ENCODE results near the gene CD93. TPM values are rescaled to one million over a fixed set of nuclear protein-coding genes. Genes with fewer than 3 reads are reported as not detected.

Gene CD93
- total and polyA plus RNA-seq, 2 of the 8 experiments (the other 6 are each of a cell fraction or from before 2014, with no cell fraction given): under 0.01 to 0.07 TPM

- Histone ChIP-seq H3K14ac (ENCODE audit: insufficient read length) (no peak overlapping the region), H3K27ac (ENCODE audit: low read depth, low read length) (no peak overlapping the region), H3K23ac (ENCODE audit: insufficient read length) (no peak overlapping the region), H3K4me3 (ENCODE audit: extremely low read depth in 1 of 4, insufficient read depth in 2 of 4, low read depth in 3 of 4, low read length in 4 of 4) (no peak overlapping the region), H3K23me2 (ENCODE audit: low read depth, low read length) (no peaks in the 10 kb centered on the region; the same call in 1 of the 2 replicates), H2BK15ac (ENCODE audit: low read length) (no peak overlapping the region), H3K56ac (replicated peaks; ENCODE audit: insufficient read length, low read depth, low read length) (no peak overlapping the region), H3K27me3 (replicated peaks in 1 of 4; ENCODE audit: control insufficient read depth in 3 of 4, extremely low read depth in 1 of 4, insufficient read depth in 3 of 4, low read length in 3 of 4) (no peaks in the 10 kb centered on the region), H4K20me1 (replicated peaks in 1 of 2; ENCODE audit: control insufficient read depth in 1 of 2, insufficient read depth in 2 of 2, low read length in 2 of 2) (no peaks in the 10 kb centered on the region), H2BK20ac (ENCODE audit: low read length) (no peak overlapping the region), H3K79me1 (ENCODE audit: low read depth, low read length) (no peaks in the 10 kb centered on the region), H3K36me3 (ENCODE audit: control insufficient read depth in 2 of 4, insufficient read depth in 4 of 4, low read length in 3 of 4) (no peaks in the 10 kb centered on the region), H4K91ac (replicated peaks; ENCODE audit: insufficient read length, low read length) (no peak overlapping the region), H3K18ac (ENCODE audit: extremely low read depth, low read length) (no peak overlapping the region), H2AFZ (ENCODE audit: low read length) (no peak overlapping the region), H3K4me1 (replicated peaks in 1 of 4; ENCODE audit: control insufficient read depth in 3 of 4, insufficient read depth in 4 of 4, low read length in 3 of 4) (peaks cover 0 to 3% (median 0%) of the 10 kb centered on the region in 4 experiments; a peak in 2 of 7 replicates), H2BK12ac (ENCODE audit: low read depth, low read length) (no peak overlapping the region), H4K8ac (ENCODE audit: extremely low read depth, insufficient read depth, low read length) (no peak overlapping the region), H3K4me2 (ENCODE audit: insufficient read depth in 1 of 2, low read depth in 2 of 2, low read length in 2 of 2) (no peak overlapping the region), H3K9ac (replicated peaks in 1 of 4; ENCODE audit: extremely low read depth in 1 of 4, low read depth in 3 of 4, low read length in 3 of 4) (no peak overlapping the region), H3K79me2 (ENCODE audit: control insufficient read depth in 1 of 2, insufficient read depth in 2 of 2, low read length in 2 of 2) (no peaks in the 10 kb centered on the region), H2AK5ac (ENCODE audit: low read depth, low read length) (no peak overlapping the region), H3K4ac (replicated peaks; ENCODE audit: insufficient read length, low read depth, low read length) (no peak overlapping the region), H2BK5ac (ENCODE audit: low read depth, low read length) (no peak overlapping the region), H4K5ac (ENCODE audit: insufficient read length, low read depth, low read length) (no peak overlapping the region), H3K9me3 (ENCODE audit: insufficient read depth in 2 of 2, low read depth in 1 of 2, low read length in 1 of 2) (no peaks in the 10 kb centered on the region), H2BK120ac (replicated peaks; ENCODE audit: low read depth, low read length) (no peak overlapping the region)
- FAIRE-seq: no peak
- TF ChIP-seq SP2 (IDR thresholded peaks at IDR 0.05; ENCODE audit: low read length) (no peak), TEAD4 (IDR thresholded peaks at IDR 0.05; ENCODE audit: low read depth, low read length) (no peak), YY1 (IDR thresholded peaks at IDR 0.05; ENCODE audit: low read depth, low read length) (no peak), SIRT6 (IDR thresholded peaks at IDR 0.05; ENCODE audit: low read length) (no peak), RXRA (IDR thresholded peaks at IDR 0.05; ENCODE audit: insufficient read depth, low read depth, low read length) (no peak), TAF7 (optimal IDR thresholded peaks at IDR 0.05; ENCODE audit: borderline replicate concordance, low read depth, low read length) (no peak)
- ChIA-PET POLR2A (ENCODE audit: partially characterized antibody) (no interaction called here), CTCF (ENCODE audit: partially characterized antibody) (interaction anchor here (0.6 to 1.8 kb wide), 5 partner anchors 11 to 1331 kb away, joined by 3 to 6 read pairs (median 3); no protein-coding TSS in a partner anchor)
- DNase-seq (ENCODE audit: low read depth in 1 of 2, low spot score in 2 of 2): no peak
- 93% methylated on average over 17 of the region's 18 CpGs; no CpG with 5 or more reads in 1 of the 2 experiments for whole genome bisulfite sequencing, 2 experiments (ENCODE audit: extremely low coverage in 1 of 2, insufficient coverage in 1 of 2, insufficient read length in 1 of 2, insufficient replicate concordance in 2 of 2, low coverage in 1 of 2, low lambda C conversion rate in 2 of 2, missing lambda C conversion rate in 1 of 2)
Measured at GRCh38 chr20:23122796-23123655, 36.9 kb upstream of the CD93 start.

Data from H1 (cell line).